HEK293 (cell line): ENCODE measurements around the gene SPAST.

ENCODE experiments used
- CTCF ChIA-PET: fragments of 350-600 bp; formaldehyde crosslinking; extraction: SDS; loops from one replicate; lab custom pipeline; 2021; ENCODE audit warnings: antibody characterized with exemption; lab: Yijun Ruan, JAX
- POLR2A ChIA-PET: fragments of 300-600 bp; formaldehyde crosslinking; extraction: SDS; loops from one replicate; lab custom pipeline; 2020; ENCODE audit warnings: antibody characterized with exemption, inconsistent platforms; lab: Yijun Ruan, JAX
- H3K27ac ChIP-seq: fragments of 200-500 bp; sonication (Bioruptor generic); 2 replicates; pipeline ENCODE4 v1.5.1; 2014; ENCODE audit warnings: low read depth, low read length, control low read depth, inconsistent platforms; ENCODE audit errors: extremely low read depth
- H3K36me3 ChIP-seq, 2 experiments: fragments of 200-500 bp in 1 of 2; sonication (Bioruptor generic) in 1 of 2; 1 replicate in 1 of 2; 2 replicates in 1 of 2; pipeline ENCODE4 v1.5.1; 2014 to 2017; ENCODE audit warnings: inconsistent platforms in 2 of 2, low read length in 2 of 2; ENCODE audit not compliant: control insufficient read depth in 2 of 2, insufficient read depth in 1 of 2
- H3K4me1 ChIP-seq: fragments of 200-500 bp; sonication (Bioruptor generic); 2 replicates; pipeline ENCODE4 v1.5.1; 2014; ENCODE audit warnings: mild to moderate bottlenecking, low read length, inconsistent platforms; ENCODE audit not compliant: control insufficient read depth, insufficient read depth
- H3K4me3 ChIP-seq: 2 replicates; pipeline ENCODE4 v1.5.1; 2011; ENCODE audit warnings: low read depth, mild to moderate bottlenecking, control low read depth, low read length, moderate library complexity
- H3K9me3 ChIP-seq: fragments of 200-500 bp; sonication (Bioruptor generic); 2 replicates; pipeline ENCODE4 v1.5.1; 2014; ENCODE audit warnings: low read depth, low read length, inconsistent platforms; ENCODE audit not compliant: control insufficient read depth, insufficient read depth
- GLIS2 ChIP-seq: fragments of 450-650 bp; formaldehyde crosslinking; IDR thresholded peaks from 2 replicates; pipeline ENCODE4 v1.5.1; 2016; ENCODE audit warnings: missing biosample characterization, missing genetic modification characterization
- KLF7 ChIP-seq: fragments of 450-650 bp; formaldehyde crosslinking; IDR thresholded peaks from 2 replicates; pipeline ENCODE4 v1.5.1; 2016; ENCODE audit warnings: missing biosample characterization, missing genetic modification characterization, borderline replicate concordance
- TRIM28 ChIP-seq: IDR thresholded peaks from 2 replicates; pipeline ENCODE4 v1.6.1; 2011; ENCODE audit warnings: low read length, control low read depth, borderline replicate concordance
- ZBTB17 ChIP-seq: fragments of 450-650 bp; formaldehyde crosslinking; IDR thresholded peaks from 2 replicates; pipeline ENCODE4 v1.5.1; 2016; ENCODE audit warnings: missing biosample characterization, missing genetic modification characterization
- ZFP41 ChIP-seq: fragments of 450-650 bp; formaldehyde crosslinking; IDR thresholded peaks from 2 replicates; pipeline ENCODE4 v1.5.1; 2016; ENCODE audit warnings: missing biosample characterization, missing genetic modification characterization, borderline replicate concordance
- ZNF155 ChIP-seq: fragments of 450-650 bp; formaldehyde crosslinking; IDR thresholded peaks from 2 replicates; pipeline ENCODE4 v1.5.1; 2016; ENCODE audit warnings: missing biosample characterization, missing genetic modification characterization
- ZNF169 ChIP-seq: fragments of 450-650 bp; formaldehyde crosslinking; IDR thresholded peaks from 2 replicates; pipeline ENCODE4 v1.5.1; 2016; ENCODE audit warnings: missing biosample characterization, missing genetic modification characterization
- ZNF184 ChIP-seq: fragments of 450-650 bp; IDR thresholded peaks from 2 replicates; pipeline ENCODE4 v1.5.1; 2018; ENCODE audit warnings: missing biosample characterization, mild to moderate bottlenecking, missing genetic modification characterization
- ZNF202 ChIP-seq: fragments of 450-650 bp; formaldehyde crosslinking; IDR thresholded peaks from 2 replicates; pipeline ENCODE4 v1.5.1; 2016; ENCODE audit warnings: missing biosample characterization, missing genetic modification characterization, borderline replicate concordance
- ZNF221 ChIP-seq: fragments of 450-650 bp; formaldehyde crosslinking; IDR thresholded peaks from 2 replicates; pipeline ENCODE4 v1.5.1; 2017; ENCODE audit warnings: missing biosample characterization, missing genetic modification characterization, borderline replicate concordance
- ZNF223 ChIP-seq: fragments of 450-650 bp; formaldehyde crosslinking; IDR thresholded peaks from 2 replicates; pipeline ENCODE4 v1.5.1; 2016; ENCODE audit warnings: missing biosample characterization, missing genetic modification characterization
- ZNF24 ChIP-seq: fragments of 450-650 bp; formaldehyde crosslinking; IDR thresholded peaks from 2 replicates; pipeline ENCODE4 v1.5.1; 2016; ENCODE audit warnings: missing biosample characterization, missing genetic modification characterization
- ZNF302 ChIP-seq: fragments of 450-650 bp; formaldehyde crosslinking; IDR thresholded peaks from 2 replicates; pipeline ENCODE4 v1.5.1; 2016; ENCODE audit warnings: missing biosample characterization, missing genetic modification characterization, low read depth
- ZNF433 ChIP-seq: fragments of 450-650 bp; formaldehyde crosslinking; IDR thresholded peaks from 2 replicates; pipeline ENCODE4 v1.5.1; 2016; ENCODE audit warnings: missing biosample characterization, missing genetic modification characterization, low read depth
- ZNF555 ChIP-seq: fragments of 450-650 bp; formaldehyde crosslinking; conservative IDR thresholded peaks from 2 replicates; pipeline ENCODE4 v1.5.1; 2017; ENCODE audit warnings: missing biosample characterization, mild to moderate bottlenecking, missing genetic modification characterization, inconsistent platforms
- ZNF558 ChIP-seq: fragments of 450-650 bp; formaldehyde crosslinking; IDR thresholded peaks from 2 replicates; pipeline ENCODE4 v1.5.1; 2016; ENCODE audit warnings: missing biosample characterization, missing genetic modification characterization
- ZNF561 ChIP-seq: fragments of 450-650 bp; IDR thresholded peaks from 2 replicates; pipeline ENCODE4 v1.5.1; 2018; ENCODE audit warnings: missing biosample characterization, missing genetic modification characterization, borderline replicate concordance
- ZNF571 ChIP-seq: fragments of 450-650 bp; formaldehyde crosslinking; IDR thresholded peaks from 2 replicates; pipeline ENCODE4 v1.5.0; 2017; ENCODE audit warnings: missing biosample characterization, missing genetic modification characterization
- ZNF585B ChIP-seq: fragments of 450-650 bp; formaldehyde crosslinking; IDR thresholded peaks from 2 replicates; pipeline ENCODE4 v1.5.1; 2016; ENCODE audit warnings: missing biosample characterization, missing genetic modification characterization
- ZNF600 ChIP-seq: fragments of 450-650 bp; formaldehyde crosslinking; IDR thresholded peaks from 2 replicates; pipeline ENCODE4 v1.5.1; 2016; ENCODE audit warnings: missing biosample characterization, missing genetic modification characterization
- ZNF623 ChIP-seq: fragments of 450-650 bp; formaldehyde crosslinking; IDR thresholded peaks from 2 replicates; pipeline ENCODE4 v1.5.1; 2016; ENCODE audit warnings: missing biosample characterization, missing genetic modification characterization
- ZNF626 ChIP-seq: fragments of 450-650 bp; sonication (Bioruptor Pico); formaldehyde crosslinking; IDR thresholded peaks from 2 replicates; pipeline ENCODE4 v1.5.1; 2018; ENCODE audit warnings: missing biosample characterization, missing genetic modification characterization, inconsistent platforms
- ZNF677 ChIP-seq: fragments of 450-650 bp; IDR thresholded peaks from 2 replicates; pipeline ENCODE4 v1.5.0; 2018; ENCODE audit warnings: missing biosample characterization, mild to moderate bottlenecking, missing genetic modification characterization, moderate library complexity
- ZNF830 ChIP-seq: fragments of 450-650 bp; IDR thresholded peaks from 2 replicates; pipeline ENCODE4 v1.5.0; 2018; ENCODE audit warnings: missing biosample characterization, missing genetic modification characterization, low read depth, mild to moderate bottlenecking, moderate library complexity
- ZNF837 ChIP-seq: fragments of 450-650 bp; formaldehyde crosslinking; IDR thresholded peaks from 2 replicates; pipeline ENCODE4 v1.5.1; 2016; ENCODE audit warnings: missing biosample characterization, missing genetic modification characterization
- TF ChIP-seq, protein P1 (sequence below): fragments of 450-650 bp; formaldehyde crosslinking; IDR thresholded peaks from 2 replicates; pipeline ENCODE4 v1.5.1; 2017; ENCODE audit warnings: missing biosample characterization, missing genetic modification characterization
- TF ChIP-seq, protein P2 (sequence below): fragments of 450-650 bp; formaldehyde crosslinking; IDR thresholded peaks from 2 replicates; pipeline ENCODE4 v1.5.1; 2017; ENCODE audit warnings: missing biosample characterization, missing genetic modification characterization
- TF ChIP-seq, protein P3 (sequence below): fragments of 450-650 bp; formaldehyde crosslinking; IDR thresholded peaks from 2 replicates; pipeline ENCODE4 v1.5.1; 2016; ENCODE audit warnings: missing biosample characterization, missing genetic modification characterization

The SPAST gene

DNA sequence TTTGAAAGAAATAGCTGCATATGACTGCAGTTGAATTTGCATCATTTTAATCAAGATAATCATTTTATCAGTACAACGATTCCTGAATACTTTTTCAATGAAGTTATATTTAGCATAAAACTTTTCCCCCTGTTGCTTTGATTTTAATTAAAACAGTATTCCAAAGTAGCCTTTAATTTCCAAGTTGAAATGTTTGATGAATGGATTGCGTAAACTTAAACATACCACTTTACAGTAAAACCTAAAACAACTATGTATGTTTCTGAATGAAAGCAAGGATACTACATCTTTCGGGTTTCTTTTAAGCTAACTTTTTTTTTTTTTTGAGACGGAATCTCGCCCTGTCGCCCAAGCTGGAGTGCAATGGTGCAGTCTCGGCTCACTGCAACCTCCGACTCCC lies 1.4 kb downstream of the SPAST start:
- H3K4me1 ChIP-seq: no peaks in the 10 kb centered on the region; the same call in 1 of the 2 replicates
- TF ChIP-seq ZNF184 (tag by site-specific recombination): no peak
- H3K36me3 ChIP-seq: no peaks in the 10 kb centered on the region; a peak in 1 of 3 replicates
- CTCF ChIA-PET: no interaction called here
- POLR2A ChIA-PET: interaction anchor here (3.7 to 3.8 kb wide), 2 partner anchors 24 to 101 kb away, joined by 38 to 104 read pairs; partner anchors contain the start of genes DPY30 and SLC30A6
- H3K4me3 ChIP-seq: peak overlapping the region; percentile 89
- 0 out of 2 replicates have a peak overlapping the region, but pooled peaks have one; percentile 81 for H3K27ac ChIP-seq
- H3K9me3 ChIP-seq: no peaks in the 10 kb centered on the region

DNA sequence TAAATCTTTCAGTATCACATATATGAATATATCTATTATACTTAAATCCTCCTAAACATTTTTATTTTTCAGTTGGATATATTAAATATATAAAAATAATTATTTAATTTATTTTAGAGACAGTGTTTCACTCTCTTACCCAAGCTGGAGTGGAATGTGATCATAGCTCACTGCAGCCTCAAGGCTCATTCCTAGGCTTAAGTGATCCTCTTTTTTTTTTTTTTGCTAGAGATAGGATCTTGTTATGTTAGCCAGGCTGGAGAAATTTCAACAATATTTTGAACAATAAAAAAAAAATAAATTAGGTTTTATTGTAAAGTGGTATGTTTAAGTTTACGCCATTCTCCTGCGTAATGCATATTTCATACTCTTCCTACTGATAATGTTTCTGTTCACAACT lies 4.2 kb downstream of the SPAST start:
- H3K27ac ChIP-seq: no peak overlapping the region
- ChIA-PET CTCF (interaction anchor here (0.8 kb wide), 1 partner anchor 13 kb away, joined by 3 read pairs; no protein-coding TSS in a partner anchor), POLR2A (interaction anchor here (0.8 kb wide), 1 partner anchor 28 kb away, joined by 4 read pairs; the partner anchor contains the start of gene DPY30)
- no peak for TF ChIP-seq ZNF571
- no peak for TF ChIP-seq TRIM28
- no peak for TF ChIP-seq ZNF202 (tag by site-specific recombination)
- TF ChIP-seq ZFP41: no peak
- TF ChIP-seq KLF7: no peak
- TF ChIP-seq ZNF169: no peak
- TF ChIP-seq ZNF433 (tag by site-specific recombination): no peak
- TF ChIP-seq, protein P1, sequence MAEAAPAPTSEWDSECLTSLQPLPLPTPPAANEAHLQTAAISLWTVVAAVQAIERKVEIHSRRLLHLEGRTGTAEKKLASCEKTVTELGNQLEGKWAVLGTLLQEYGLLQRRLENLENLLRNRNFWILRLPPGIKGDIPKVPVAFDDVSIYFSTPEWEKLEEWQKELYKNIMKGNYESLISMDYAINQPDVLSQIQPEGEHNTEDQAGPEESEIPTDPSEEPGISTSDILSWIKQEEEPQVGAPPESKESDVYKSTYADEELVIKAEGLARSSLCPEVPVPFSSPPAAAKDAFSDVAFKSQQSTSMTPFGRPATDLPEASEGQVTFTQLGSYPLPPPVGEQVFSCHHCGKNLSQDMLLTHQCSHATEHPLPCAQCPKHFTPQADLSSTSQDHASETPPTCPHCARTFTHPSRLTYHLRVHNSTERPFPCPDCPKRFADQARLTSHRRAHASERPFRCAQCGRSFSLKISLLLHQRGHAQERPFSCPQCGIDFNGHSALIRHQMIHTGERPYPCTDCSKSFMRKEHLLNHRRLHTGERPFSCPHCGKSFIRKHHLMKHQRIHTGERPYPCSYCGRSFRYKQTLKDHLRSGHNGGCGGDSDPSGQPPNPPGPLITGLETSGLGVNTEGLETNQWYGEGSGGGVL (tag by site-specific recombination): no peak
- TF ChIP-seq ZNF837 (tag by site-specific recombination): no peak
- no peak for TF ChIP-seq ZNF558
- TF ChIP-seq ZNF600: no peak
- no peak for TF ChIP-seq ZNF623 (tag by site-specific recombination)
- TF ChIP-seq GLIS2 (tag by site-specific recombination): no peak
- TF ChIP-seq, protein P2, sequence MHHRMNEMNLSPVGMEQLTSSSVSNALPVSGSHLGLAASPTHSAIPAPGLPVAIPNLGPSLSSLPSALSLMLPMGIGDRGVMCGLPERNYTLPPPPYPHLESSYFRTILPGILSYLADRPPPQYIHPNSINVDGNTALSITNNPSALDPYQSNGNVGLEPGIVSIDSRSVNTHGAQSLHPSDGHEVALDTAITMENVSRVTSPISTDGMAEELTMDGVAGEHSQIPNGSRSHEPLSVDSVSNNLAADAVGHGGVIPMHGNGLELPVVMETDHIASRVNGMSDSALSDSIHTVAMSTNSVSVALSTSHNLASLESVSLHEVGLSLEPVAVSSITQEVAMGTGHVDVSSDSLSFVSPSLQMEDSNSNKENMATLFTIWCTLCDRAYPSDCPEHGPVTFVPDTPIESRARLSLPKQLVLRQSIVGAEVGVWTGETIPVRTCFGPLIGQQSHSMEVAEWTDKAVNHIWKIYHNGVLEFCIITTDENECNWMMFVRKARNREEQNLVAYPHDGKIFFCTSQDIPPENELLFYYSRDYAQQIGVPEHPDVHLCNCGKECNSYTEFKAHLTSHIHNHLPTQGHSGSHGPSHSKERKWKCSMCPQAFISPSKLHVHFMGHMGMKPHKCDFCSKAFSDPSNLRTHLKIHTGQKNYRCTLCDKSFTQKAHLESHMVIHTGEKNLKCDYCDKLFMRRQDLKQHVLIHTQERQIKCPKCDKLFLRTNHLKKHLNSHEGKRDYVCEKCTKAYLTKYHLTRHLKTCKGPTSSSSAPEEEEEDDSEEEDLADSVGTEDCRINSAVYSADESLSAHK (tag by site-specific recombination): no peak
- no peak for TF ChIP-seq ZNF677 (tag by site-specific recombination)
- TF ChIP-seq ZNF155: no peak
- no peak for TF ChIP-seq ZNF555 (tag by site-specific recombination)
- TF ChIP-seq, all 188 proteins: peak for 0
- Histone ChIP-seq H3K4me1 (no peaks in the 10 kb centered on the region; the same call in 1 of the 2 replicates), H3K36me3 (no peaks in the 10 kb centered on the region; a peak in 2 of 3 replicates), H3K4me3 (no peak overlapping the region), H3K9me3 (no peaks in the 10 kb centered on the region)

DNA sequence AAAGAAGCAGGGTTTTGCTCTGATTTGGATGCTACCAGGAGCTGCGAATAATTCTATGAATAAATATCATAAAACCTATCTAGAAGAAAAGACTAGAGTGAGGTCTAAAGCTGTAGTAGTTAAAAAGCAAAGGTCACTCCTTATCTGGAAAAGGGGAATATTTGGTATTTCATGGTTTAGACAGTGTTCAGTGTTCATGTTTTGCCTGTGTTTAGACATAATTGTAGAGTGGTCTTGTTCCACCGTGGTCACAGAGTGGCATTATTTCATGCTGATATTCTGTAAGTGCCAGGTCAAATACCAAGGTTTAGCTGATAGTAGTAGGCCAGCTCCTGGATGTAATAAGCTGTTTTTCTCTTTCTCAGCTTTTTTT lies 10.8 kb downstream of the SPAST start:
- no peaks in the 10 kb centered on the region for H3K9me3 ChIP-seq
- ChIA-PET POLR2A (interaction anchor here (1.2 to 3.4 kb wide), 2 partner anchors 11 to 34 kb away, joined by 3 to 10 read pairs; partner anchors contain the start of genes DPY30 and SPAST), CTCF (interaction anchor here (1.3 kb wide), 1 partner anchor 11 kb away, joined by 4 read pairs; the partner anchor contains the start of gene SPAST)
- H3K4me1 ChIP-seq: no peaks in the 10 kb centered on the region
- no peak overlapping the region for H3K27ac ChIP-seq
- H3K4me3 ChIP-seq: no peak overlapping the region
- H3K36me3 ChIP-seq: no peaks in the 10 kb centered on the region; a peak in 2 of 3 replicates
- TF ChIP-seq ZBTB17 (tag by site-specific recombination) (no peak), ZNF626 (tag by site-specific recombination) (no peak), ZNF302 (tag by site-specific recombination) (no peak), ZNF830 (no peak), ZNF223 (no peak), ZNF24 (tag by site-specific recombination) (no peak), ZNF585B (tag by site-specific recombination) (no peak), ZNF571 (no peak), ZNF221 (no peak), ZNF561 (tag by site-specific recombination) (no peak)
- TF ChIP-seq, protein P3, sequence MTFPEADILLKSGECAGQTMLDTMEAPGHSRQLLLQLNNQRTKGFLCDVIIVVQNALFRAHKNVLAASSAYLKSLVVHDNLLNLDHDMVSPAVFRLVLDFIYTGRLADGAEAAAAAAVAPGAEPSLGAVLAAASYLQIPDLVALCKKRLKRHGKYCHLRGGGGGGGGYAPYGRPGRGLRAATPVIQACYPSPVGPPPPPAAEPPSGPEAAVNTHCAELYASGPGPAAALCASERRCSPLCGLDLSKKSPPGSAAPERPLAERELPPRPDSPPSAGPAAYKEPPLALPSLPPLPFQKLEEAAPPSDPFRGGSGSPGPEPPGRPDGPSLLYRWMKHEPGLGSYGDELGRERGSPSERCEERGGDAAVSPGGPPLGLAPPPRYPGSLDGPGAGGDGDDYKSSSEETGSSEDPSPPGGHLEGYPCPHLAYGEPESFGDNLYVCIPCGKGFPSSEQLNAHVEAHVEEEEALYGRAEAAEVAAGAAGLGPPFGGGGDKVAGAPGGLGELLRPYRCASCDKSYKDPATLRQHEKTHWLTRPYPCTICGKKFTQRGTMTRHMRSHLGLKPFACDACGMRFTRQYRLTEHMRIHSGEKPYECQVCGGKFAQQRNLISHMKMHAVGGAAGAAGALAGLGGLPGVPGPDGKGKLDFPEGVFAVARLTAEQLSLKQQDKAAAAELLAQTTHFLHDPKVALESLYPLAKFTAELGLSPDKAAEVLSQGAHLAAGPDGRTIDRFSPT: no peak
